Measurements from ENCODE around the gene RP9.
A peak's percentile ranks its signal among the peaks of the same experiment; 100 is the strongest.

RP9 gene

DNA sequence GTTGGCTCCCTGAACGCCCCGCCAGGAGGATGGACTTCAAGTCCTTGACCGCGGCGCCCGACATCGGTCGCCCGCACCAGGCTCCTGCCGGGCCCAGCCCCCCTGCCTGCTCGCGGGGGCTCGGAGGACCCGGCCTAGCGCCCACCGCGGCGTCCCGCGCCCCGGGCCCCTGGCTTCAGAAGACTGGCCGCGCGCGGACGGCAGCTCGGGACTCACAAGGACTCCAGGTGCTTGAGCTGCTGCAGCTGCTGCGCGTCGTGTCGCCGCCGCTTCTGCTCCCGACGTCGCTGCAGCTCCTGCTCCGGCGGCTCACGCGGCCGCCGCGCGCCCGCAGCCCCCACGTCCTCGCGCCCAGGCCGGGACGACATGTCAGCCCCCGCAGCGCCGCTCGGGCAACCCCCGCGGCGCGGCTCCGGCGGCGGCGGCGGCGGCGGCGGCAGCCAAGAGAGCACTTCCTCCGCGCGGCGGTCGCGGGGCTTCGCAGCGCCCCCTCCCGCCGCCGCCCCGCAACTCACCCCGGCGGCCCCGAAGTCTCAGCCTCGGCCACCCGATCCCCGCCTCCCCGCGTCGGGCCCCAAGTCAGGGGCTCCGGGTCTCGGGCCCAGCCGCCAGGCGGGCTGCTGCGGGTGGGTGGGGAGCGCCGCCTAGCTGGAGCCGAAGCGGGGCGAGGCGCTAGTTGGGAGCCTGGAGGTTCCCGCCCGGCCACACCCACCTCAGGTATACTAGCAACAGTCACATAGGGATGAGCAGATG lies at the start of gene RP9:
Gene RP9, minus strand, starts transcription at position 400 of the 753 bp plus-strand sequence. Its CDS starts 32 bp downstream, at position 368.
- in situ Hi-C loops (cut with HindIII; ENCODE audit: low pct_ligation_motif_present, low pct_unique_long_range_greater_than_20kb, low sequenced_read_pairs) = no loop called here
- DNase-seq = peak; percentile 81

GRCh38 chr7:33157781-33158180 lies 48.6 kb upstream of the RP9 start:
- DNase-seq = no peak
- in situ Hi-C loops (cut with HindIII; ENCODE audit: low pct_ligation_motif_present, low pct_unique_long_range_greater_than_20kb, low sequenced_read_pairs) = no loop called here

GRCh38 chr7:33157311-33157710 lies 48.1 kb upstream of the RP9 start:
- DNase-seq = no peak
- in situ Hi-C loops (cut with HindIII; ENCODE audit: low pct_ligation_motif_present, low pct_unique_long_range_greater_than_20kb, low sequenced_read_pairs) = no loop called here

GRCh38 chr7:33156441-33156840 lies 47.2 kb upstream of the RP9 start:
- in situ Hi-C loops (cut with HindIII; ENCODE audit: low pct_ligation_motif_present, low pct_unique_long_range_greater_than_20kb, low sequenced_read_pairs) = no loop called here
- no peak for DNase-seq

DNA sequence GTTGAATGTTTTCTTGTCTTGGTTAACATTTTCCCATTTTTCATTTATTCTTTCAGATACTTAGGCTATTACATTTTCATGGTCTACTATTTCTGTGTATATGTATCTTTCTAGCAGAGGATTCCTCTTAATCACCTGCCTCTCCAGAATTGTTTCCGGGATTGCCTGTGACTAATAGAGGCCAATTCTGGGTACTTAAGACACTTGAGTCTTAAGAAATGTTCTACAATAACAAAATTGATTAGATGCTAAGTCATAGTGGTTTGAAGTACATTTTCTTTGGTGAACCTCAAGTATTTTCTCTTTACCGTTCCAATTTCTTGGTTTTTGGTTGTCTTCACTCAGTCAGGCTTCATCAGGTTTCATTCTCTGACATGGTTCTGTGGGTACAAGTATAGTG lies 46.6 kb upstream of the RP9 start:
- in situ Hi-C loops (cut with HindIII; ENCODE audit: low pct_ligation_motif_present, low pct_unique_long_range_greater_than_20kb, low sequenced_read_pairs) = no loop called here
- DNase-seq = no peak

DNA sequence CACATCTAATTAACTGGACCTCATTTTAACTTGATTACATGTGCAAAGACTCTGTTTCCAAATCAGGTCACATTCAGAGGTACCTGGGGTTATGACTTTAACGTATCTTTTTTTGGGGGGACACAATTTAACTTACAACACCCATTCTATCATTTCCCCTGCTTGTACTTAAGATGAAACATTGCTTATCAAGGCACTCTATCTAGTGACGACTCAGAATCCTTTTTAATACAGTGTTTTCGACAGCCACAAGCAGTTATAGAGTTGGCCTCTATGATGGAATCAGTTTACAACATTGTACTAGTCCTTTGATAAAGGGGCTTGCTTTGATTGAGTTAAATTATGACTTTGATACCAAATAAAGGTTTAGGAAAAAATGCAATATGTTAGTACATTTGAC lies 42.9 kb upstream of the RP9 start:
- no peak for DNase-seq
- in situ Hi-C loops (cut with HindIII; ENCODE audit: low pct_ligation_motif_present, low pct_unique_long_range_greater_than_20kb, low sequenced_read_pairs) = no loop called here

DNA sequence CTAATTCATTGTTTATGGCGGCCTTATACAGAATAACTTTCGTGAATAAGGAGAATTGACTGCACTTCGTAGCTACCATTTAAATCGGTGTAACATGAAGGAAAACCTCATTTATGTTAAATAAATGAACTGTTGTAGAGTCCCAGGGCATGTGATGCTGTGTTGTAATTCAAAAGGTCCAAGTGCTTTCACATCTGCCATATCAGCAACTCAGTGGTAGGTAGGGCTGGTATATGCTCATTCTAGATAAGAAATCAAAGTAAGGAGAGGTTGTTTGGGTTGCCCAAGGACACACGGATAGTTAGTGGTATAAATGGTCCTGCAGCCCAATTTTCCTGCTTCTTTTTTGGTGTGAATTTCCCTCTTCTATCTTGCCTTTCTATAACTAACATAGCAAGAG lies 36.0 kb upstream of the RP9 start:
- in situ Hi-C loops (cut with HindIII; ENCODE audit: low pct_ligation_motif_present, low pct_unique_long_range_greater_than_20kb, low sequenced_read_pairs) = no loop called here
- DNase-seq = no peak

DNA sequence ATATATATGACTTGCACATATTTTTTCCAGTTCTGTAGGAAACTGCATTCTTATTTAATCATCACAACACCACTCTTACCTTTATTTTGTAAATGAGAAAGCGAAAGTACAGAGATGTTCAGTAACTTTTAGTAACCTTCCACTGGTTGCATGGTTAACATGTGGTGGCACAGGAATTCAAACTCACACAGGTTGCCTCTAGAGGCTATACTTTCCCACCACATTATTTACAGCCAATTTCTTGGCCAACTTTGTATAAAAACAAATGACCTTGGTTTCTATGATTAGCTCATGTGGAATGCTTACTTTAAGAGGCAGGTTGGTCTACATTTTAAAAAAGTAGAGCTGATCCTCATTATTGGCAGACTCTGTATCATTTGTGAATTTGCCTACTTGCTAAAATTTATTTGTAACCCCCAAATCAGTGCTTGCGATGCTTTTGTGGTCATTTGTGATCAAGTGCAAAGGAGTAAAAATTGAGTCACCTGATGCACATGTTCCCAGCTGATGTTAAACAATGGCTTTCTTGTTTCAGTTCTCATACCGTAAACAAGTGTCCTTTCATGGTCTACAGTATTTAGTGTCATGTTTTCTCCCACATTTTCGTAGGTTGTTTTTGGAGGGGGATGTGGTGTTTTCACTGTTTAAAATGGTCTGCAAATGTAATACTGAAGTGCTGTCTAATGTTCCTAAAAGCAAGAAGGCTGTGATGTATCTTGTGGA lies 35.0 kb upstream of the RP9 start:
- no peak for DNase-seq
- in situ Hi-C loops (cut with HindIII; ENCODE audit: low pct_ligation_motif_present, low pct_unique_long_range_greater_than_20kb, low sequenced_read_pairs) = no loop called here

GRCh38 chr7:33142585-33142984 lies 33.4 kb upstream of the RP9 start:
- in situ Hi-C loops (cut with HindIII; ENCODE audit: low pct_ligation_motif_present, low pct_unique_long_range_greater_than_20kb, low sequenced_read_pairs) = no loop called here
- DNase-seq = no peak

DNA sequence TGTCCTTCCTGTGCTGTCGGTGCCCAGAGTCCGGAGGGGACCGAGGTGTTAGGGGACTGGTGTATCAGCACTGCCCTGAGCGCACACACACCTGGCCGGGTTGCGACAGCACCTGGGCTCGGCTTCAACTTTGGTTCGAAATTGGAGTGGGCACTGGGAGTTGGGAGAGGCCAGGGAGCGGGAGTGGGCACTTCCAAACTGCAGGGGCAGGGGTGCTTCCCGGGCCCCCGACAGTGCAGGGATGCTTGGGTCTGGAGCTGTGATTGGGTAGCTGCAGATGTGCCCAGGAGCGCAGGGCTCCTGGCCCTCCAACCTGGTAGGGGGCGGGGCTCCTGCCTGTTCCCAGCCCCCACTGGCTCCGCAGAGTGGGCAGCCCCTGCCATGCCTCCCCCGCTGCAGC lies 27.9 kb upstream of the RP9 start:
- DNase-seq = no peak
- in situ Hi-C loops (cut with HindIII; ENCODE audit: low pct_ligation_motif_present, low pct_unique_long_range_greater_than_20kb, low sequenced_read_pairs) = no loop called here

GRCh38 chr7:33130184-33130583 lies 21.0 kb upstream of the RP9 start:
- in situ Hi-C loops (cut with HindIII; ENCODE audit: low pct_ligation_motif_present, low pct_unique_long_range_greater_than_20kb, low sequenced_read_pairs) = no loop called here
- no peak for DNase-seq

- in situ Hi-C loops (cut with HindIII; ENCODE audit: low pct_ligation_motif_present, low pct_unique_long_range_greater_than_20kb, low sequenced_read_pairs) = no loop called here
- DNase-seq = no peak
Measured at GRCh38 chr7:33129806-33130153, 20.6 kb upstream of the RP9 start.

GRCh38 chr7:33128990-33129805 lies 20.0 kb upstream of the RP9 start, which contains the start of gene BBS9:
BBS9 (plus strand) TSS chr7:33129564; CDS start chr7:33146253, 16,689 bp downstream.
- DNase-seq = peak; percentile 97
- in situ Hi-C loops (cut with HindIII; ENCODE audit: low pct_ligation_motif_present, low pct_unique_long_range_greater_than_20kb, low sequenced_read_pairs) = no loop called here

GRCh38 chr7:33128631-33128989 lies 19.4 kb upstream of the RP9 start:
- no peak for DNase-seq
- in situ Hi-C loops (cut with HindIII; ENCODE audit: low pct_ligation_motif_present, low pct_unique_long_range_greater_than_20kb, low sequenced_read_pairs) = no loop called here

- in situ Hi-C loops (cut with HindIII; ENCODE audit: low pct_ligation_motif_present, low pct_unique_long_range_greater_than_20kb, low sequenced_read_pairs) = no loop called here
- DNase-seq = no peak
Measured at GRCh38 chr7:33127085-33127484, 17.9 kb upstream of the RP9 start.

- DNase-seq = no peak
- in situ Hi-C loops (cut with HindIII; ENCODE audit: low pct_ligation_motif_present, low pct_unique_long_range_greater_than_20kb, low sequenced_read_pairs) = no loop called here
Measured at GRCh38 chr7:33118383-33118782, 9.2 kb upstream of the RP9 start.

- in situ Hi-C loops (cut with HindIII; ENCODE audit: low pct_ligation_motif_present, low pct_unique_long_range_greater_than_20kb, low sequenced_read_pairs) = no loop called here
- DNase-seq = no peak
Measured at GRCh38 chr7:33114976-33115375, 5.8 kb upstream of the RP9 start.

GRCh38 chr7:33111614-33112013 lies 2.4 kb upstream of the RP9 start:
- in situ Hi-C loops (cut with HindIII; ENCODE audit: low pct_ligation_motif_present, low pct_unique_long_range_greater_than_20kb, low sequenced_read_pairs) = no loop called here
- no peak for DNase-seq

- in situ Hi-C loops (cut with HindIII; ENCODE audit: low pct_ligation_motif_present, low pct_unique_long_range_greater_than_20kb, low sequenced_read_pairs) = no loop called here
- peak; percentile 22 for DNase-seq
Measured at GRCh38 chr7:33109758-33110238, 594 bp upstream of the RP9 start.
